H9 (cell line): ENCODE measurements around the gene ZNF358. TPM values are rescaled to one million over a fixed set of nuclear protein-coding genes. Genes with fewer than 3 reads are reported as not detected.

Experiments
- DNase-seq: peaks from one replicate; pipeline ENCODE4 v3.0.0-alpha.2; 2017
- H2AFZ ChIP-seq: one replicate; pipeline ENCODE4 v1.6.1; 2013; ENCODE audit warnings: mild to moderate bottlenecking, low read length, control low read depth, moderate library complexity
- H2AK5ac ChIP-seq: 2 replicates; pipeline ENCODE4 v1.6.1; 2013; ENCODE audit warnings: low read length, control low read depth, mixed read lengths; ENCODE audit not compliant: insufficient read length
- H2BK120ac ChIP-seq: one replicate; pipeline ENCODE4 v1.6.1; 2013; ENCODE audit warnings: low read depth, mild to moderate bottlenecking, low read length, control low read depth, inconsistent platforms; ENCODE audit not compliant: poor library complexity, severe bottlenecking
- H2BK12ac ChIP-seq: 2 replicates; pipeline ENCODE4 v1.6.1; 2013; ENCODE audit warnings: low read length, control low read depth, mixed read lengths, low read depth; ENCODE audit not compliant: insufficient read length
- H2BK15ac ChIP-seq: 2 replicates; pipeline ENCODE4 v1.6.1; 2013; ENCODE audit warnings: low read depth, low read length, control low read depth
- H2BK20ac ChIP-seq: one replicate; pipeline ENCODE4 v1.6.1; 2013; ENCODE audit warnings: low read depth, mild to moderate bottlenecking, low read length, control low read depth, inconsistent platforms; ENCODE audit not compliant: poor library complexity, severe bottlenecking
- H2BK5ac ChIP-seq: 2 replicates; pipeline ENCODE4 v1.6.1; 2013; ENCODE audit warnings: low read length, control low read depth, mixed read lengths; ENCODE audit not compliant: insufficient read length
- H3K14ac ChIP-seq: 2 replicates; pipeline ENCODE4 v1.6.1; 2013; ENCODE audit warnings: low read length, control low read depth; ENCODE audit not compliant: insufficient read depth
- H3K18ac ChIP-seq: 2 replicates; pipeline ENCODE4 v1.6.1; 2013; ENCODE audit warnings: low read depth, mild to moderate bottlenecking, mixed read lengths, low read length, control low read depth; ENCODE audit not compliant: insufficient read length
- H3K23ac ChIP-seq: 2 replicates; pipeline ENCODE4 v1.6.1; 2013; ENCODE audit warnings: low read length, control low read depth, mixed read lengths, low read depth; ENCODE audit not compliant: insufficient read length
- H3K23me2 ChIP-seq: 2 replicates; pipeline ENCODE4 v1.6.1; 2013; ENCODE audit warnings: low read depth, mild to moderate bottlenecking, mixed read lengths, low read length, control low read depth; ENCODE audit not compliant: insufficient read length, poor library complexity, severe bottlenecking
- H3K27ac ChIP-seq: 2 replicates; pipeline ENCODE4 v1.5.1; 2013; ENCODE audit warnings: low read length, control low read depth, mixed read lengths, low read depth; ENCODE audit not compliant: insufficient read length
- H3K27me3 ChIP-seq: 2 replicates; pipeline ENCODE4 v1.6.1; 2013; ENCODE audit warnings: low read length, control low read depth, inconsistent platforms; ENCODE audit not compliant: insufficient read depth
- H3K4ac ChIP-seq: 2 replicates; pipeline ENCODE4 v1.6.1; 2013; ENCODE audit warnings: low read depth, mild to moderate bottlenecking, control low read depth, inconsistent platforms, low read length, moderate library complexity
- H3K4me1 ChIP-seq: 2 replicates; pipeline ENCODE4 v1.6.1; 2013; ENCODE audit warnings: low read length, control low read depth, inconsistent platforms; ENCODE audit not compliant: insufficient read depth
- H3K4me2 ChIP-seq: 2 replicates; pipeline ENCODE4 v1.6.1; 2013; ENCODE audit warnings: low read length, control low read depth, mixed read lengths; ENCODE audit not compliant: insufficient read length, insufficient read depth
- H3K56ac ChIP-seq: 2 replicates; pipeline ENCODE4 v1.6.1; 2013; ENCODE audit warnings: low read depth, mild to moderate bottlenecking, mixed read lengths, low read length, control low read depth; ENCODE audit not compliant: insufficient read length
- H3K79me1 ChIP-seq: 2 replicates; pipeline ENCODE4 v1.6.1; 2013; ENCODE audit warnings: low read depth, mild to moderate bottlenecking, moderate library complexity, low read length, control low read depth, inconsistent platforms; ENCODE audit not compliant: insufficient read depth, poor library complexity, severe bottlenecking
- H3K79me2 ChIP-seq: 2 replicates; pipeline ENCODE4 v1.6.1; 2013; ENCODE audit warnings: low read length, control low read depth, inconsistent platforms; ENCODE audit not compliant: insufficient read depth
- H3K9ac ChIP-seq: 2 replicates; pipeline ENCODE4 v1.6.1; 2013; ENCODE audit warnings: low read length, control low read depth, mixed read lengths; ENCODE audit not compliant: insufficient read length; ENCODE audit errors: extremely low read depth
- H3K9me3 ChIP-seq: one replicate; pipeline ENCODE4 v1.6.1; 2013; ENCODE audit warnings: low read depth, low read length, inconsistent platforms; ENCODE audit not compliant: control insufficient read depth
- H3T11ph ChIP-seq: one replicate; pipeline ENCODE4 v1.6.1; 2013; ENCODE audit warnings: mild to moderate bottlenecking, low read length, control low read depth, inconsistent platforms
- H4K20me1 ChIP-seq: one replicate; pipeline ENCODE4 v1.6.1; 2013; ENCODE audit not compliant: control insufficient read depth, insufficient read length, insufficient read depth
- H4K5ac ChIP-seq: 2 replicates; pipeline ENCODE4 v1.6.1; 2013; ENCODE audit warnings: low read depth, mild to moderate bottlenecking, mixed read lengths, low read length, control low read depth; ENCODE audit not compliant: insufficient read length
- H4K8ac ChIP-seq: replicated peaks from 2 replicates; pipeline ENCODE4 v1.6.1; 2013; ENCODE audit warnings: low read length, control low read depth, mixed read lengths, low read depth; ENCODE audit not compliant: insufficient read length
- H4K91ac ChIP-seq: 2 replicates; pipeline ENCODE4 v1.6.1; 2013; ENCODE audit warnings: low read depth, mild to moderate bottlenecking, moderate library complexity, mixed read lengths, low read length, control low read depth; ENCODE audit not compliant: insufficient read length
- H3K27ac Mint-ChIP-seq, 3 experiments: 2 replicates in 2 of 3; 3 replicates in 1 of 3; pipeline ENCODE4 v1.8.0; 2020 to 2021; ENCODE audit warnings: mixed read lengths in 3 of 3, mild to moderate bottlenecking in 1 of 3, moderate library complexity in 1 of 3
- H3K27me3 Mint-ChIP-seq: 2 replicates; pipeline ENCODE4 v1.8.0; 2021; ENCODE audit warnings: low read depth, mild to moderate bottlenecking, moderate library complexity, mixed read lengths
- H3K36me3 Mint-ChIP-seq, 3 experiments: 2 replicates in 2 of 3; 3 replicates in 1 of 3; pipeline ENCODE4 v1.8.0; 2020 to 2021; ENCODE audit warnings: low read depth in 3 of 3, mixed read lengths in 3 of 3; ENCODE audit not compliant: insufficient read depth in 1 of 3
- H3K4me1 Mint-ChIP-seq, 2 experiments: 2 replicates each; pipeline ENCODE4 v1.8.0; 2020; ENCODE audit warnings: mixed read lengths in 2 of 2
- H3K4me3 Mint-ChIP-seq, 2 experiments: 2 replicates in 1 of 2; 3 replicates in 1 of 2; pipeline ENCODE4 v1.8.0; 2020 to 2021; ENCODE audit warnings: mild to moderate bottlenecking in 2 of 2, mixed read lengths in 2 of 2, moderate library complexity in 1 of 2
- H3K9me3 Mint-ChIP-seq, 2 experiments: 2 replicates in 1 of 2; 3 replicates in 1 of 2; pipeline ENCODE4 v1.8.0; 2020; ENCODE audit warnings: mild to moderate bottlenecking in 2 of 2, mixed read lengths in 2 of 2, moderate library complexity in 1 of 2
- WGBS: extraction: QIAGEN DNeasy Blood & Tissue Kit; methylation state at CpG from one replicate; pipeline ENCODE4 v1.1.7; 2013; ENCODE audit warnings: missing lambda C conversion rate, low lambda C conversion rate, mixed read lengths; ENCODE audit not compliant: insufficient read length; ENCODE audit errors: extremely low coverage; 5-methylcytosine and 5-hydroxymethylcytosine counted together
- total RNA-seq: library from RNA; stranded (reverse); gene quantifications from 2 replicates; pipeline ENCODE4 v1.2.1, GENCODE V29; 2021
- TF ChIP-seq, protein P1 (sequence below): fragments of 200-600 bp; sonication (generic); conservative IDR thresholded peaks from 3 replicates; pipeline ENCODE4 v1.8.0; 2021; ENCODE audit warnings: antibody characterized with exemption, mild to moderate bottlenecking

ZNF358 gene
- total RNA-seq, 1 experiment from 2014 or later, result 40.5 TPM

DNA sequence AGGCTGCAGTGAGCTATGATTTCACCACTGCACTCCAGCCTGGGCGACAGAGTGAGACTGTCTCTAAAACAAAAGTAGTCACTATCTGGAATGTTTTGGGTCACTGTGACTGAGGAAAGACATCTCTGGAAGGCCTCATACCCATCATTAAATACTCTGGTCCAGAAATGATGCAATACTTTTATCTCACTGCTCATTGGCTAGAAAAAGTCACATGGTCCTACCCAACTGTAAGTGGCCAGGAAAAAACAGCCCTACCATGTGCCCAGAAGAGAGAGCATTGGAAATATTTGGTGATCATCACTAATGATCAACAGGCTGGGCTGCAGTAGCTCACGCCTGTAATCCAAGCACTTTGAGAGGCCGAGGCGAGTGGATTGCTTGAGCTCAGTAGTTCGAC lies 49.4 kb downstream of the ZNF358 start:
- no peak overlapping the region for H3K14ac ChIP-seq
- H3K79me1 ChIP-seq, result no peaks in the 10 kb centered on the region
- H3K56ac ChIP-seq, result no peak overlapping the region
- no peak overlapping the region for H3K4ac ChIP-seq
- H4K91ac ChIP-seq, result no peak overlapping the region
- Mint-ChIP-seq H3K27ac (no peak overlapping the region), H3K36me3 (peaks cover 0 to 5% (median 1%) of the 10 kb centered on the region in 3 experiments; a peak in 2 of 7 replicates), H3K27me3 (peaks cover 1% of the 10 kb centered on the region), H3K9me3 (no peaks in the 10 kb centered on the region), H3K4me3 (no peak overlapping the region), H3K4me1 (no peaks in the 10 kb centered on the region)
- H2BK20ac ChIP-seq, result no peak overlapping the region
- H3K79me2 ChIP-seq, result no peaks in the 10 kb centered on the region
- no peaks in the 10 kb centered on the region for H3K27me3 ChIP-seq
- no peak for DNase-seq
- no peaks in the 10 kb centered on the region for H4K20me1 ChIP-seq
- no peak overlapping the region for H3T11ph ChIP-seq
- no CpG with 5 or more reads among the region's 5 CpGs for WGBS
- no peak overlapping the region for H2BK15ac ChIP-seq
- no peak overlapping the region for H2BK5ac ChIP-seq
- H3K9ac ChIP-seq, result no peak overlapping the region
- no peak overlapping the region for H3K27ac ChIP-seq
- no peaks in the 10 kb centered on the region for H3K9me3 ChIP-seq
- no peak overlapping the region for H4K5ac ChIP-seq
- H2BK120ac ChIP-seq, result no peak overlapping the region
- H3K23me2 ChIP-seq, result no peaks in the 10 kb centered on the region
- TF ChIP-seq, protein P1, sequence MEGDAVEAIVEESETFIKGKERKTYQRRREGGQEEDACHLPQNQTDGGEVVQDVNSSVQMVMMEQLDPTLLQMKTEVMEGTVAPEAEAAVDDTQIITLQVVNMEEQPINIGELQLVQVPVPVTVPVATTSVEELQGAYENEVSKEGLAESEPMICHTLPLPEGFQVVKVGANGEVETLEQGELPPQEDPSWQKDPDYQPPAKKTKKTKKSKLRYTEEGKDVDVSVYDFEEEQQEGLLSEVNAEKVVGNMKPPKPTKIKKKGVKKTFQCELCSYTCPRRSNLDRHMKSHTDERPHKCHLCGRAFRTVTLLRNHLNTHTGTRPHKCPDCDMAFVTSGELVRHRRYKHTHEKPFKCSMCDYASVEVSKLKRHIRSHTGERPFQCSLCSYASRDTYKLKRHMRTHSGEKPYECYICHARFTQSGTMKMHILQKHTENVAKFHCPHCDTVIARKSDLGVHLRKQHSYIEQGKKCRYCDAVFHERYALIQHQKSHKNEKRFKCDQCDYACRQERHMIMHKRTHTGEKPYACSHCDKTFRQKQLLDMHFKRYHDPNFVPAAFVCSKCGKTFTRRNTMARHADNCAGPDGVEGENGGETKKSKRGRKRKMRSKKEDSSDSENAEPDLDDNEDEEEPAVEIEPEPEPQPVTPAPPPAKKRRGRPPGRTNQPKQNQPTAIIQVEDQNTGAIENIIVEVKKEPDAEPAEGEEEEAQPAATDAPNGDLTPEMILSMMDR, result no peak
- H3K18ac ChIP-seq, result no peak overlapping the region
- no peak overlapping the region for H2AFZ ChIP-seq
- no peak overlapping the region for H4K8ac ChIP-seq
- H2BK12ac ChIP-seq, result no peak overlapping the region
- H3K23ac ChIP-seq, result no peak overlapping the region
- H3K4me1 ChIP-seq, result no peaks in the 10 kb centered on the region
- no peak overlapping the region for H3K4me2 ChIP-seq
- H2AK5ac ChIP-seq, result no peak overlapping the region

Other genes starting within 250 kb of the ZNF358 start
- 37.0 and 39.8 TPM in 2 replicates for gene INSR, start 221.7 kb upstream of the ZNF358 start, total RNA-seq
- gene ARHGEF18, start 167.2 kb upstream of the ZNF358 start, total RNA-seq, result 37.2 and 38.3 TPM in 2 replicates
- gene PEX11G, start 27.1 kb upstream of the ZNF358 start, total RNA-seq, result 2.4 and 2.8 TPM in 2 replicates
- gene MCOLN1, start 6.5 kb downstream of the ZNF358 start, total RNA-seq, result 15.7 and 18.7 TPM in 2 replicates
- 130 and 135 TPM in 2 replicates for gene PNPLA6, start 19.6 kb downstream of the ZNF358 start, total RNA-seq
- 28.4 and 31.3 TPM in 2 replicates for gene CAMSAP3, start 79.8 kb downstream of the ZNF358 start, total RNA-seq
- 48.0 and 50.6 TPM in 2 replicates for gene XAB2, start 113.4 kb downstream of the ZNF358 start, total RNA-seq
- 129 and 143 TPM in 2 replicates for gene PET100, start 113.7 kb downstream of the ZNF358 start, total RNA-seq
- gene PCP2, start 117.6 kb downstream of the ZNF358 start, total RNA-seq, result not detected in 2 replicates
- 80.3 and 92.5 TPM in 2 replicates for gene STXBP2, start 121.0 kb downstream of the ZNF358 start, total RNA-seq
- not detected in 2 replicates for gene RETN, start 152.9 kb downstream of the ZNF358 start, total RNA-seq
- gene MCEMP1, start 161.0 kb downstream of the ZNF358 start, total RNA-seq, result 0.13 TPM in 1 of 2 replicates, not detected in the other
- 77.4 and 87.8 TPM in 2 replicates for gene TRAPPC5, start 164.7 kb downstream of the ZNF358 start, total RNA-seq
- gene FCER2, start 186.0 kb downstream of the ZNF358 start, total RNA-seq, result not detected in 2 replicates
- 0.26 TPM in 1 of 2 replicates, not detected in the other for gene CLEC4G, start 216.0 kb downstream of the ZNF358 start, total RNA-seq
- gene CD209, start 231.4 kb downstream of the ZNF358 start, total RNA-seq, result not detected in 2 replicates
- not detected in 2 replicates for gene CLEC4M, start 247.1 kb downstream of the ZNF358 start, total RNA-seq